Spleen (tissue), 7 donors: ENCODE results near the gene FAM78B.

Experiments used
- POLR2A ChIP-seq, 3 donors: fragments of 450-650 bp; IDR thresholded peaks; one replicate each; pipeline ENCODE4 v1.5.1; 2017; ENCODE audit warnings: antibody characterized with exemption in 3 of 3, mild to moderate bottlenecking in 1 of 3
- POLR2AphosphoS5 ChIP-seq, 3 donors: sonication (generic); formaldehyde crosslinking; IDR thresholded peaks; one replicate each; pipeline ENCODE4 v1.5.1; 2017; ENCODE audit warnings: antibody characterized with exemption in 3 of 3
- TF ChIP-seq, protein P1 (sequence below), 11 experiments: fragments of 200-600 bp in 7 of 11; fragments of 450-650 bp in 4 of 11; sonication (generic) in 4 of 11; IDR thresholded peaks in 8 of 11; conservative IDR thresholded peaks in 3 of 11; 1 replicate in 7 of 11; 2 replicates in 4 of 11; pipeline versions ENCODE4 v1.4.0 to v1.8.0; 2016 to 2021; ENCODE audit warnings: antibody characterized with exemption in 11 of 11, inconsistent platforms in 4 of 11, mild to moderate bottlenecking in 1 of 11
- donor health status: DM: no; HTN: no; CAD: no; lungs with moderate emphysema.
- donor health status: DM: no; HTN: no; CAD: no.
- donor health status: DM: no; HTN: no; CAD: no.

- TF ChIP-seq, protein P1, sequence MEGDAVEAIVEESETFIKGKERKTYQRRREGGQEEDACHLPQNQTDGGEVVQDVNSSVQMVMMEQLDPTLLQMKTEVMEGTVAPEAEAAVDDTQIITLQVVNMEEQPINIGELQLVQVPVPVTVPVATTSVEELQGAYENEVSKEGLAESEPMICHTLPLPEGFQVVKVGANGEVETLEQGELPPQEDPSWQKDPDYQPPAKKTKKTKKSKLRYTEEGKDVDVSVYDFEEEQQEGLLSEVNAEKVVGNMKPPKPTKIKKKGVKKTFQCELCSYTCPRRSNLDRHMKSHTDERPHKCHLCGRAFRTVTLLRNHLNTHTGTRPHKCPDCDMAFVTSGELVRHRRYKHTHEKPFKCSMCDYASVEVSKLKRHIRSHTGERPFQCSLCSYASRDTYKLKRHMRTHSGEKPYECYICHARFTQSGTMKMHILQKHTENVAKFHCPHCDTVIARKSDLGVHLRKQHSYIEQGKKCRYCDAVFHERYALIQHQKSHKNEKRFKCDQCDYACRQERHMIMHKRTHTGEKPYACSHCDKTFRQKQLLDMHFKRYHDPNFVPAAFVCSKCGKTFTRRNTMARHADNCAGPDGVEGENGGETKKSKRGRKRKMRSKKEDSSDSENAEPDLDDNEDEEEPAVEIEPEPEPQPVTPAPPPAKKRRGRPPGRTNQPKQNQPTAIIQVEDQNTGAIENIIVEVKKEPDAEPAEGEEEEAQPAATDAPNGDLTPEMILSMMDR (IDR thresholded peaks at IDR 0.05 in 8 of 11, conservative IDR thresholded peaks at IDR 0.05 in 3 of 11) = no peak
- TF ChIP-seq POLR2A (IDR thresholded peaks at IDR 0.05) = no peak
- TF ChIP-seq POLR2AphosphoS5 (IDR thresholded peaks at IDR 0.05) = no peak
These were observed 8.2 kb upstream of the FAM78B start for GRCh38 chr1:166175032-166175431.
